Endothelial cell of umbilical vein (primary cell): Measurements from ENCODE around the gene PDIA5.

Source experiments
- CTCF ChIP-seq, 2 donors: IDR thresholded peaks; 1 replicate in 1 of 2; 2 replicates in 1 of 2; pipeline ENCODE4 v1.5.1; 2011; ENCODE audit warnings: low read length in 2 of 2, mild to moderate bottlenecking in 2 of 2, moderate library complexity in 2 of 2, control low read depth in 1 of 2, inconsistent platforms in 1 of 2, low read depth in 1 of 2; ENCODE audit not compliant: insufficient read depth in 1 of 2; ENCODE audit errors: extremely low read depth in 1 of 2
- EZH2 ChIP-seq: IDR thresholded peaks from 2 replicates; pipeline ENCODE4 v1.6.1; 2012; ENCODE audit warnings: borderline replicate concordance, low read depth, mild to moderate bottlenecking, moderate library complexity, low read length, inconsistent platforms; ENCODE audit not compliant: severe bottlenecking
- FOS ChIP-seq: IDR thresholded peaks from 2 replicates; pipeline ENCODE4 v1.6.1; 2011; ENCODE audit warnings: mild to moderate bottlenecking, low read length, moderate library complexity, borderline replicate concordance; ENCODE audit not compliant: insufficient read depth
- GATA2 ChIP-seq: IDR thresholded peaks from 2 replicates; pipeline ENCODE4 v1.7.0; 2011; ENCODE audit warnings: low read depth, mild to moderate bottlenecking, moderate library complexity, mixed read lengths, low read length; ENCODE audit not compliant: insufficient read length, insufficient read depth
- JUN ChIP-seq: IDR thresholded peaks from 2 replicates; pipeline ENCODE4 v1.6.1; 2011; ENCODE audit warnings: borderline replicate concordance, low read depth; ENCODE audit not compliant: insufficient read length, insufficient read depth
- MAX ChIP-seq: IDR thresholded peaks from 2 replicates; pipeline ENCODE4 v1.6.1; 2011; ENCODE audit not compliant: insufficient read depth, insufficient read length
- MYC ChIP-seq: IDR thresholded peaks from one replicate; pipeline ENCODE4 v1.6.1; 2011; ENCODE audit warnings: mild to moderate bottlenecking, low read depth, low read length
- POLR2A ChIP-seq: IDR thresholded peaks from 2 replicates; pipeline ENCODE4 v1.6.1; 2012; ENCODE audit warnings: low read depth, mild to moderate bottlenecking, control low read depth, low read length
- POLR2AphosphoS5 ChIP-seq: IDR thresholded peaks from 2 replicates; pipeline ENCODE4 v1.6.1; 2012; ENCODE audit warnings: low read depth, mild to moderate bottlenecking, control low read depth, low read length, moderate library complexity; ENCODE audit not compliant: insufficient read depth

- TF ChIP-seq CTCF (IDR thresholded peaks at IDR 0.05; ENCODE audit: extremely low read depth in 1 of 2, insufficient read depth in 1 of 2, low read depth in 1 of 2, low read length in 2 of 2) (no peak), POLR2AphosphoS5 (no peak), EZH2 (no peak), POLR2A (no peak), MAX (no peak), MYC (no peak), JUN (no peak), GATA2 (no peak), FOS (no peak)
These were observed 126.8 kb downstream of the PDIA5 start for GRCh38 chr3:123193448-123194101.
